Vagina (tissue), 2 donors: Measurements from ENCODE around the gene LMO3.

Source experiments
- CTCF ChIP-seq, 3 experiments: fragments of 450-650 bp in 2 of 3; fragments of 200-600 bp in 1 of 3; sonication (generic) in 1 of 3; IDR thresholded peaks; one replicate each; pipeline ENCODE4 v1.5.1; 2017 to 2019; ENCODE audit warnings: antibody characterized with exemption in 3 of 3, mild to moderate bottlenecking in 2 of 3, moderate library complexity in 2 of 3
- POLR2A ChIP-seq, 2 donors: fragments of 450-650 bp; IDR thresholded peaks; one replicate each; pipeline ENCODE4 v1.6.1; 2017; ENCODE audit warnings: antibody characterized with exemption in 2 of 2, mild to moderate bottlenecking in 2 of 2, moderate library complexity in 2 of 2

GRCh38 chr12:16553457-16553856 lies 52.5 kb downstream of the LMO3 start:
- no peak for TF ChIP-seq CTCF (IDR thresholded peaks at IDR 0.05)
- no peak for TF ChIP-seq POLR2A (IDR thresholded peaks at IDR 0.05)
